ENCODE measurements around the gene SCYGR2. TPM values are rescaled to one million over a fixed set of nuclear protein-coding genes. Genes with fewer than 3 reads are reported as not detected.

Gene SCYGR2
- total RNA-seq, 1 donor from 2014 or later: not detected

DNA sequence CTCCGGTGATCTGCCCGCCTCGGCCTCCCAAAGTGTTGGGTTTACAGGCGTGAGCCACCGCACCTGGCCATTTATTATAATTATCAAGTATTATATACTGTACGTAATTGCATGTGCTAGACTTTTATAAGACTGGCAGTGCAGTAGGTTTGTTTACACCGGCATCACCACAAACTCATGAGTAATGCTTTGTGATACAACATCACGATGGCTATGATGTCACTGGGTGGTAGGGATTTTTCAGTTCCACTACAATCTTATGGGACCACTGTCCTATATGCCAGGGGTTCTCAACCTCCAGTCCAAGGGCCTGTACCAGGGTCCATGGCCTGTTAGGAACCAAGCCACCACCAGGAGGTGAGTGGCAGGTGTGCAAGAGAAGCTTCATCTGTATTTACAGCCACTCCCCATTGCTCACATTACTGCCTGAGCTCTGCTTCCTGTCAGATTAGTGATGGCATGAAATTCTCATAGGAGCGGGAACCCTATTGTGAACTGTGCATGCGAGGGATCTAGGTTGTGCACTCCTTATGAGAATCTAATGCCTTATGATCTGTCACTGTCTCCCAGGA is 28.0 kb downstream of the SCYGR2 start:
- TF ChIP-seq, protein P1, sequence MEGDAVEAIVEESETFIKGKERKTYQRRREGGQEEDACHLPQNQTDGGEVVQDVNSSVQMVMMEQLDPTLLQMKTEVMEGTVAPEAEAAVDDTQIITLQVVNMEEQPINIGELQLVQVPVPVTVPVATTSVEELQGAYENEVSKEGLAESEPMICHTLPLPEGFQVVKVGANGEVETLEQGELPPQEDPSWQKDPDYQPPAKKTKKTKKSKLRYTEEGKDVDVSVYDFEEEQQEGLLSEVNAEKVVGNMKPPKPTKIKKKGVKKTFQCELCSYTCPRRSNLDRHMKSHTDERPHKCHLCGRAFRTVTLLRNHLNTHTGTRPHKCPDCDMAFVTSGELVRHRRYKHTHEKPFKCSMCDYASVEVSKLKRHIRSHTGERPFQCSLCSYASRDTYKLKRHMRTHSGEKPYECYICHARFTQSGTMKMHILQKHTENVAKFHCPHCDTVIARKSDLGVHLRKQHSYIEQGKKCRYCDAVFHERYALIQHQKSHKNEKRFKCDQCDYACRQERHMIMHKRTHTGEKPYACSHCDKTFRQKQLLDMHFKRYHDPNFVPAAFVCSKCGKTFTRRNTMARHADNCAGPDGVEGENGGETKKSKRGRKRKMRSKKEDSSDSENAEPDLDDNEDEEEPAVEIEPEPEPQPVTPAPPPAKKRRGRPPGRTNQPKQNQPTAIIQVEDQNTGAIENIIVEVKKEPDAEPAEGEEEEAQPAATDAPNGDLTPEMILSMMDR (IDR thresholded peaks at IDR 0.05; ENCODE audit: unreplicated experiment): no peak
- H3K9me3 Mint-ChIP-seq: no peaks in the 10 kb centered on the region
- no peak for DNase-seq (ENCODE audit: low spot score in 2 of 2, unreplicated experiment in 2 of 2)
- peaks cover 9% of the 10 kb centered on the region for H3K4me1 Mint-ChIP-seq
- H3K36me3 Mint-ChIP-seq: no peaks in the 10 kb centered on the region
- no peak overlapping the region for H3K27ac Mint-ChIP-seq
- H3K4me3 Mint-ChIP-seq: no peak overlapping the region
- no peaks in the 10 kb centered on the region for H3K27me3 Mint-ChIP-seq (ENCODE audit: low read depth)

DNA sequence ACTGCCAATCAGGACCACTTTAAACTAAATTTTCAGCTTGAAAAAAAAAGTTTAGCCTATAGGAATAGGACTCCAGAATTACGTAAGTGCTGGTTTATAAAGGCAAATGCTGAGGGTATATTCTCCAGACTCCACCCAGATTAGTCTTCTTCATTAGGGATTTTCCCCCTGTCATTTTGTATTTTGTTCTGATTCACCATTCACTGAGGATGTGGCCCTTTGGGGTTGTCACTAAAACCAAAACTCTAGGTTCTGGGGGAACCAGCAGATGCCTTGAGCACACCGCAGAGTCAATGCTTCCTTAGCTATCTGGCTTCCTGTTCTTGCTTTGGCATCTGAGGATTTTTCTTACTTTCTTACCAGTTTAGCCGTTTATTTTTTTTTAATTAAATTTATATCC is 29.1 kb downstream of the SCYGR2 start:
- H3K27me3 Mint-ChIP-seq (ENCODE audit: low read depth): no peaks in the 10 kb centered on the region
- TF ChIP-seq, protein P1 (IDR thresholded peaks at IDR 0.05; ENCODE audit: unreplicated experiment): no peak
- no peaks in the 10 kb centered on the region for H3K9me3 Mint-ChIP-seq
- no peak overlapping the region for H3K4me3 Mint-ChIP-seq
- H3K36me3 Mint-ChIP-seq: no peaks in the 10 kb centered on the region
- DNase-seq (ENCODE audit: low spot score in 2 of 2, unreplicated experiment in 2 of 2): no peak
- peaks cover 9% of the 10 kb centered on the region for H3K4me1 Mint-ChIP-seq
- no peak overlapping the region for H3K27ac Mint-ChIP-seq

DNA sequence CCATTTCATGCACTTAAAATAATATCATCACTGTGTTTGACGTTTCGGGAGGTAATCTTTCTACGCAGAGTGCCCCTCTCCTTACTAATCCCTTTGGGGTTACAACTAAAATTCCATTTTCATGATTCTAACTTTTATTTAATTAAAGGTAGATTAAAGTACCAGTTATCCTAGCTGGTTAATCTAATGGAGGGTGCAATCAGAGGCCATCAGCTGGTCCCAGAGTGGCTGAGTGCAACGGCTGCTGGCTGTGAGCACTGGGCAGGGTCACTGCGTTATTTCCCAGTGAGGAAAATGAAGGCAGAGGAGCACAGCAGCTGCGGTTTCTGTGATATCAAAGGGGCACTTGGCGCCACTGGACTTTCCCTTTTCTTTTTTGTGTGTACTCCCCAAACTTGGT is 30.7 kb downstream of the SCYGR2 start:
- Mint-ChIP-seq H3K27me3 (ENCODE audit: low read depth) (no peaks in the 10 kb centered on the region), H3K9me3 (no peaks in the 10 kb centered on the region), H3K4me3 (no peak overlapping the region), H3K36me3 (no peaks in the 10 kb centered on the region), H3K27ac (peak overlapping the region; percentile 80), H3K4me1 (peaks cover 9% of the 10 kb centered on the region)
- no peak for DNase-seq (ENCODE audit: low spot score in 2 of 2, unreplicated experiment in 2 of 2)
- TF ChIP-seq, protein P1 (IDR thresholded peaks at IDR 0.05; ENCODE audit: unreplicated experiment): no peak

DNA sequence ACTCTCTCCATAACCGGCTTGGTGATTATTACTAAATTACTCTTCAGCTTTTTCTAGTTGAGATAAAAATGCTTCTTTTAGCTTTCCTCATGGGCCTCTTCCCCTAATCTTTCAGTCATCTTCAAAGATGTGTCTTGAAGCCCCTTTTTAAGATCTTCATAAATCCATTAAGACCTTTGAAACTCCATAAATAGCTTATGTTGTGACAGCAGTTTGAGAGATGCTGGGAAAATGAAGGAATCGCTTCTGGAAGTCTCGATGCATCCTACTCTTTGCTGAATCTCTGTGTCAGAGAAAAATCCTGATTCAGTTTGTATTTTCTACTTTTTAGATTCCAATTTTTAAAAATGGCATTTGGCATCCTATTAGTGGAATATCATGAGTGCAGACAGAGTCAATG is 31.6 kb downstream of the SCYGR2 start:
- Mint-ChIP-seq H3K36me3 (no peaks in the 10 kb centered on the region), H3K4me1 (peaks cover 9% of the 10 kb centered on the region), H3K27ac (peak overlapping the region; percentile 80), H3K27me3 (ENCODE audit: low read depth) (no peaks in the 10 kb centered on the region), H3K9me3 (no peaks in the 10 kb centered on the region), H3K4me3 (no peak overlapping the region)
- no peak for DNase-seq (ENCODE audit: low spot score in 2 of 2, unreplicated experiment in 2 of 2)
- TF ChIP-seq, protein P1 (IDR thresholded peaks at IDR 0.05; ENCODE audit: unreplicated experiment): no peak

DNA sequence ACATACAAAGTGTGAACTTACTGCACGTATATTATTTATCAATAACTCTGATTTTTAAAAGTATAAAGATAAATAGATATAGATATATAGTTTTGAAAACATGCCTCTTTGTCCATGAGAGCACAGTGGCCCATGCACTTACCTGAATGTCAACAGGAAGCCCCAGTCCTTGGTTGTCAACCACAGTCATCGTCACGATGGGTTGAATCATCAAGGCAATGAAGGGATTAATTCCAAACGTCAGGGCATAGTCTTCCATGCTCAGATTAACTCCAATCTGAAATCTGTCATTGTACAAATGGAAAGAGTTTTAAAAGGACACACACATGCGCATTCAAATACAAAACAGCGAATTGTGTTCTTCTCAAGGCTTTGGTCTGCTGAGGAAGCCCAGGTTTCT is 34.1 kb downstream of the SCYGR2 start:
- H3K9me3 Mint-ChIP-seq: no peaks in the 10 kb centered on the region
- no peaks in the 10 kb centered on the region for H3K36me3 Mint-ChIP-seq
- H3K27ac Mint-ChIP-seq: no peak overlapping the region
- H3K27me3 Mint-ChIP-seq (ENCODE audit: low read depth): no peaks in the 10 kb centered on the region
- no peak overlapping the region for H3K4me3 Mint-ChIP-seq
- TF ChIP-seq, protein P1 (IDR thresholded peaks at IDR 0.05; ENCODE audit: unreplicated experiment): no peak
- H3K4me1 Mint-ChIP-seq: peaks cover 9% of the 10 kb centered on the region
- DNase-seq (ENCODE audit: low spot score in 2 of 2, unreplicated experiment in 2 of 2): no peak

DNA sequence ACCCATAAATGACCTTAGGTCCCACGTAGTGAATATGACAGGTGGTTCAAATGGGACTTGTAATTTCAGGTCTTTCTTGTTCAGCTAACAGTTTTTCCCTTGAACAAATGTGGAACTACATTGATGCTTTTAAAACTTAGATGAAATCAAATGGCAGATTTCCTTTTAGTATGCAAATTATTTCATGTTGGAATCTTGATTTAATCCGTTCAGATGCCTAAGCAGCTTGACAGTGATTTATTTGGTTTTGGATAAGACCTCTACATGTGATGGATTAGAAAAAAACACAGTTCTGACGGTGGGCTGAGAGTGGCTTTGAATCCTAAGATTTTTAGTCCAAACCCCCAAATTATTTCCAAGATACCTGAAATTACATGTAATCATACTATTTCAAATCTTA is 35.5 kb downstream of the SCYGR2 start:
- H3K27ac Mint-ChIP-seq: no peak overlapping the region
- no peaks in the 10 kb centered on the region for H3K9me3 Mint-ChIP-seq
- TF ChIP-seq, protein P1 (IDR thresholded peaks at IDR 0.05; ENCODE audit: unreplicated experiment): no peak
- no peaks in the 10 kb centered on the region for H3K36me3 Mint-ChIP-seq
- no peaks in the 10 kb centered on the region for H3K27me3 Mint-ChIP-seq (ENCODE audit: low read depth)
- H3K4me1 Mint-ChIP-seq: peaks cover 9% of the 10 kb centered on the region
- H3K4me3 Mint-ChIP-seq: no peak overlapping the region
- DNase-seq (ENCODE audit: low spot score in 2 of 2, unreplicated experiment in 2 of 2): no peak

Measured in mesothelial cell of epicardium (in vitro differentiated cells).